ENCODE data around the gene DLG5. TPM values are rescaled to one million over a fixed set of nuclear protein-coding genes. Genes with fewer than 3 reads are reported as not detected.

Gene DLG5
- polyA plus RNA-seq, 3 donors, result 0.14 to 0.77 TPM; not detected in 1

DNA sequence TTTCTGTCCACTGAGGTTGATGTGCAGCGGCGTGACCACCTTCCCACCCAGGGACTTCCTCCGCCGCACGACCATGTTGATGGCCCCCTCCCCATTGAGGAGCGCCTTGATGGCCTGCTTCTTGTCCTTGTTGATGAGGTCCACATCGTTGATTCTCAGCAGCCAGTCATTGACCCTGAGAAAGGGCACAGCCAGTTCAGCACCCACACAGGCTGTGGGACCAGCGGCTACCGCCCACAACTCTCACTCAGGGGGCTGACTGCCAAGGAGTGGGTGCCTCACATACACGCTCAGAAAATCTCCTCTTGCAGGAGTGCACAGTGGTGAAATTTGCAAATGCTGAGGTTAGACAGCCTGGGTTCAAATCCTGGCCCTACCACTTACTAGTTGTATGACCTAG lies 97.2 kb downstream of the DLG5 start:
- Mint-ChIP-seq H3K4me3 (no peak overlapping the region), H3K9me3 (peaks cover 0 to 1% (median 0%) of the 10 kb centered on the region in 7 donors), H3K27me3 (ENCODE audit: low read depth in 3 of 3) (peaks cover 0 to 5% (median 0%) of the 10 kb centered on the region in 3 donors), H3K27ac (no peak overlapping the region), H3K36me3 (no peaks in the 10 kb centered on the region), H3K4me1 (no peaks in the 10 kb centered on the region)
- H3K27me3 ChIP-seq (ENCODE audit: control insufficient read depth in 2 of 2, insufficient read depth in 2 of 2, low read length in 2 of 2), result no peaks in the 10 kb centered on the region
- H4K20me1 ChIP-seq (ENCODE audit: insufficient read depth, low read length), result no peaks in the 10 kb centered on the region
- H3K27ac ChIP-seq (ENCODE audit: low read depth in 1 of 2, low read length in 2 of 2), result no peak overlapping the region
- H3K79me2 ChIP-seq (ENCODE audit: insufficient read depth, low read length), result no peaks in the 10 kb centered on the region
- intact Hi-C loops (cut with micrococcal nuclease), result no loop called here
- no peak for DNase-seq
- no peak overlapping the region for H3K4me2 ChIP-seq (replicated peaks; ENCODE audit: extremely low read depth, low read length, poor library complexity, severe bottlenecking)
- no peak overlapping the region for H2AFZ ChIP-seq (ENCODE audit: insufficient read depth, low read depth, low read length, poor library complexity, severe bottlenecking)
- WGBS (ENCODE audit: insufficient coverage), result 96% methylated on average over 10 of the region's 10 CpGs
- no peaks in the 10 kb centered on the region for H3K4me1 ChIP-seq (ENCODE audit: control insufficient read depth in 1 of 2, insufficient read depth in 2 of 2, low read length in 2 of 2)
- H3K4me3 ChIP-seq (replicated peaks in 1 of 3; ENCODE audit: low read depth in 2 of 3, low read length in 3 of 3), result no peak overlapping the region
- H3K9me3 ChIP-seq (replicated peaks in 1 of 2; ENCODE audit: control insufficient read depth in 1 of 2, insufficient read depth in 1 of 2, low read length in 2 of 2), result no peaks in the 10 kb centered on the region
- TF ChIP-seq, protein P1, sequence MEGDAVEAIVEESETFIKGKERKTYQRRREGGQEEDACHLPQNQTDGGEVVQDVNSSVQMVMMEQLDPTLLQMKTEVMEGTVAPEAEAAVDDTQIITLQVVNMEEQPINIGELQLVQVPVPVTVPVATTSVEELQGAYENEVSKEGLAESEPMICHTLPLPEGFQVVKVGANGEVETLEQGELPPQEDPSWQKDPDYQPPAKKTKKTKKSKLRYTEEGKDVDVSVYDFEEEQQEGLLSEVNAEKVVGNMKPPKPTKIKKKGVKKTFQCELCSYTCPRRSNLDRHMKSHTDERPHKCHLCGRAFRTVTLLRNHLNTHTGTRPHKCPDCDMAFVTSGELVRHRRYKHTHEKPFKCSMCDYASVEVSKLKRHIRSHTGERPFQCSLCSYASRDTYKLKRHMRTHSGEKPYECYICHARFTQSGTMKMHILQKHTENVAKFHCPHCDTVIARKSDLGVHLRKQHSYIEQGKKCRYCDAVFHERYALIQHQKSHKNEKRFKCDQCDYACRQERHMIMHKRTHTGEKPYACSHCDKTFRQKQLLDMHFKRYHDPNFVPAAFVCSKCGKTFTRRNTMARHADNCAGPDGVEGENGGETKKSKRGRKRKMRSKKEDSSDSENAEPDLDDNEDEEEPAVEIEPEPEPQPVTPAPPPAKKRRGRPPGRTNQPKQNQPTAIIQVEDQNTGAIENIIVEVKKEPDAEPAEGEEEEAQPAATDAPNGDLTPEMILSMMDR (IDR thresholded peaks at IDR 0.05), result no peak
- no peak overlapping the region for H3K9ac ChIP-seq (ENCODE audit: insufficient read depth, low read length, poor library complexity, severe bottlenecking)
- H3K36me3 ChIP-seq (replicated peaks in 1 of 2; ENCODE audit: control insufficient read depth in 1 of 2, insufficient read depth in 2 of 2, low read length in 2 of 2), result no peaks in the 10 kb centered on the region

DNA sequence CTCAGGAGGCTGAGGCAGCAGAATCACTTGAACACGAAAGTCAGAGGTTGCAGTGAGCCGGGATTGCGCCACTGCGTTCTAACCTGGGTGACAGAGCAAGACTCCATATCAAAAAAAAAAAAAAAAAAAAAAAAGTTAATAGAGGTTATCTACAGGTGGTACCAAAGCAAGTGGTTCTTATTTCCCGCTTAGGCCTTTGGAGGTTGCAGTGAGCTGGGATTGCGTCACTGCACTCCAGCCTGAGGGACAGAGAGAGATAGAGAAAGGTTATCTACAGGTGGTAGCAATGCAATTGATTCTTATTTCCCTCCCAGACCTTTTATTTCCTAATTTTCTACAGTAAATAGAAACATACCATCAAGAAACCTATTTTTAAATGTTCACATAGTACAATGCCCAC lies 98.2 kb downstream of the DLG5 start:
- H3K4me1 Mint-ChIP-seq, result no peaks in the 10 kb centered on the region
- no peak overlapping the region for H2AFZ ChIP-seq (ENCODE audit: insufficient read depth, low read depth, low read length, poor library complexity, severe bottlenecking)
- intact Hi-C loops (cut with micrococcal nuclease), result no loop called here
- H3K4me3 Mint-ChIP-seq, result no peak overlapping the region
- H3K9me3 ChIP-seq (replicated peaks in 1 of 2; ENCODE audit: control insufficient read depth in 1 of 2, insufficient read depth in 1 of 2, low read length in 2 of 2), result no peaks in the 10 kb centered on the region
- H3K36me3 ChIP-seq (replicated peaks in 1 of 2; ENCODE audit: control insufficient read depth in 1 of 2, insufficient read depth in 2 of 2, low read length in 2 of 2), result no peaks in the 10 kb centered on the region
- H3K27me3 Mint-ChIP-seq (ENCODE audit: low read depth in 3 of 3), result peaks cover 0 to 5% (median 0%) of the 10 kb centered on the region in 3 donors
- H3K27ac ChIP-seq (ENCODE audit: low read depth in 1 of 2, low read length in 2 of 2), result no peak overlapping the region
- no peak overlapping the region for H3K27ac Mint-ChIP-seq
- peaks cover 0 to 1% (median 0%) of the 10 kb centered on the region in 7 donors for H3K9me3 Mint-ChIP-seq
- no peak overlapping the region for H3K4me3 ChIP-seq (replicated peaks in 1 of 3; ENCODE audit: low read depth in 2 of 3, low read length in 3 of 3)
- H3K27me3 ChIP-seq (ENCODE audit: control insufficient read depth in 2 of 2, insufficient read depth in 2 of 2, low read length in 2 of 2), result no peaks in the 10 kb centered on the region
- H3K4me1 ChIP-seq (ENCODE audit: control insufficient read depth in 1 of 2, insufficient read depth in 2 of 2, low read length in 2 of 2), result no peaks in the 10 kb centered on the region
- no peak overlapping the region for H3K4me2 ChIP-seq (replicated peaks; ENCODE audit: extremely low read depth, low read length, poor library complexity, severe bottlenecking)
- H3K79me2 ChIP-seq (ENCODE audit: insufficient read depth, low read length), result no peaks in the 10 kb centered on the region
- no peak for DNase-seq
- H3K9ac ChIP-seq (ENCODE audit: insufficient read depth, low read length, poor library complexity, severe bottlenecking), result no peak overlapping the region
- H4K20me1 ChIP-seq (ENCODE audit: insufficient read depth, low read length), result no peaks in the 10 kb centered on the region
- WGBS (ENCODE audit: insufficient coverage), result no CpG with 5 or more reads among the region's 6 CpGs
- no peaks in the 10 kb centered on the region for H3K36me3 Mint-ChIP-seq
- TF ChIP-seq, protein P1 (IDR thresholded peaks at IDR 0.05), result no peak

All from CD14-positive monocyte (primary cell).